NCI-H446 treated with DMSO at 0.1 percent for 48 hours (cell line): Measurements from ENCODE around the gene CLIP2.
"Not testable (repeated sequence)": the region's sequence is repeated elsewhere in the genome, so short reads cannot be mapped to it uniquely, and the experiment has no call there.

Experiments
- DNase-seq: peaks from one replicate; lab custom pipeline; 2025; lab: John Stamatoyannopoulos, UW

The CLIP2 gene

GRCh38 chr7:74403521-74404387, 114.5 kb downstream of the CLIP2 start:
- DNase-seq = no peak

GRCh38 chr7:74404388-74404700, 115.1 kb downstream of the CLIP2 start:
- DNase-seq = no peak

- no peak for DNase-seq
These were observed 115.5 kb downstream of the CLIP2 start for GRCh38 chr7:74404741-74405140.

- DNase-seq = no peak
These were observed 116.1 kb downstream of the CLIP2 start for GRCh38 chr7:74405191-74405898.

- no peak for DNase-seq
These were observed 116.8 kb downstream of the CLIP2 start for GRCh38 chr7:74405899-74406512.

- DNase-seq = no peak
These were observed 118.8 kb downstream of the CLIP2 start for GRCh38 chr7:74407958-74408357.

GRCh38 chr7:74409571-74409970, 120.4 kb downstream of the CLIP2 start:
- DNase-seq = no peak

GRCh38 chr7:74410772-74411171, 121.6 kb downstream of the CLIP2 start:
- DNase-seq = no peak

- not testable (repeated sequence) for DNase-seq
These were observed 122.4 kb downstream of the CLIP2 start for GRCh38 chr7:74411571-74411970.

- DNase-seq = no peak
These were observed 122.8 kb downstream of the CLIP2 start for GRCh38 chr7:74412056-74412455.

GRCh38 chr7:74412603-74413002, 123.4 kb downstream of the CLIP2 start:
- DNase-seq = no peak

GRCh38 chr7:74414595-74415333, 125.6 kb downstream of the CLIP2 start:
- not testable (repeated sequence) for DNase-seq

- no peak for DNase-seq
These were observed 128.3 kb downstream of the CLIP2 start for GRCh38 chr7:74417419-74417971.

- DNase-seq = no peak
These were observed 128.9 kb downstream of the CLIP2 start for GRCh38 chr7:74418076-74418475.

GRCh38 chr7:74418538-74418937, 129.3 kb downstream of the CLIP2 start:
- DNase-seq = no peak

GRCh38 chr7:74419232-74419631, 130.0 kb downstream of the CLIP2 start:
- not testable (repeated sequence) for DNase-seq

- DNase-seq = no peak
These were observed 130.8 kb downstream of the CLIP2 start for GRCh38 chr7:74420006-74420405.

- no peak for DNase-seq
These were observed 135.2 kb downstream of the CLIP2 start for GRCh38 chr7:74424291-74424880.

- no peak for DNase-seq
These were observed 138.8 kb downstream of the CLIP2 start for GRCh38 chr7:74428023-74428422.

GRCh38 chr7:74429153-74429747, 140.0 kb downstream of the CLIP2 start:
- DNase-seq = no peak

- DNase-seq = not testable (repeated sequence)
These were observed 141.2 kb downstream of the CLIP2 start for GRCh38 chr7:74430409-74430808.
